ENCODE results near the gene NGEF. TPM values are rescaled to one million over a fixed set of nuclear protein-coding genes. Genes with fewer than 3 reads are reported as not detected.
A peak's percentile ranks its signal among the peaks of the same experiment; 100 is the strongest.

Gene NGEF
- total and polyA plus RNA-seq, 4 donors: 10.6 to 22.6 (median 10.8) TPM

- H3K27ac ChIP-seq (ENCODE audit: low read depth in 1 of 2, low read length in 2 of 2): no peak overlapping the region
- no peak overlapping the region for H3K9ac ChIP-seq (ENCODE audit: low read depth in 1 of 2, low read length in 2 of 2)
- no peaks in the 10 kb centered on the region for H3K4me1 ChIP-seq (ENCODE audit: control insufficient read depth in 4 of 4, insufficient read depth in 4 of 4, low read length in 3 of 4)
- peak; percentile 33 for DNase-seq (ENCODE audit: low spot score)
- no peak for TF ChIP-seq TAF1 (conservative IDR thresholded peaks at IDR 0.05)
- no peak for TF ChIP-seq FOXA2 (IDR thresholded peaks at IDR 0.05)
- no peak for TF ChIP-seq REST (IDR thresholded peaks at IDR 0.05)
- H3K9me3 ChIP-seq (ENCODE audit: control insufficient read depth in 4 of 4, low read length in 3 of 4): no peaks in the 10 kb centered on the region
- H3K36me3 ChIP-seq (ENCODE audit: control insufficient read depth in 4 of 4, insufficient read depth in 3 of 4, low read depth in 1 of 4, low read length in 3 of 4): peaks cover 0 to 3% (median 0%) of the 10 kb centered on the region in 4 donors
- 82% methylated on average over 43 of the region's 43 CpGs for WGBS
- H3K27me3 ChIP-seq (ENCODE audit: control insufficient read depth in 4 of 4, insufficient read depth in 4 of 4, low read length in 3 of 4): no peaks in the 10 kb centered on the region
- no peak overlapping the region for H3K4me3 ChIP-seq (ENCODE audit: low read depth in 1 of 3, low read length in 3 of 3)
These were observed 112.0 kb downstream of the NGEF start for GRCh38 chr2:232900811-232901735.

GRCh38 chr2:232898592-232899543 is 114.2 kb downstream of the NGEF start:
- 87% methylated on average over 18 of the region's 18 CpGs for WGBS

More at GRCh38 chr2:232898592-232899543, 114.2 kb downstream of the NGEF start:
- no peak overlapping the region for H3K4me3 ChIP-seq (ENCODE audit: low read depth in 1 of 3, low read length in 3 of 3)
- peak; percentile 27 for DNase-seq (ENCODE audit: low spot score)
- H3K4me1 ChIP-seq (ENCODE audit: control insufficient read depth in 4 of 4, insufficient read depth in 4 of 4, low read length in 3 of 4): no peaks in the 10 kb centered on the region
- H3K9me3 ChIP-seq (ENCODE audit: control insufficient read depth in 4 of 4, low read length in 3 of 4): no peaks in the 10 kb centered on the region
- H3K36me3 ChIP-seq (ENCODE audit: control insufficient read depth in 4 of 4, insufficient read depth in 3 of 4, low read depth in 1 of 4, low read length in 3 of 4): peaks cover 0 to 8% (median 6%) of the 10 kb centered on the region in 4 donors
- no peak for TF ChIP-seq EGR1 (IDR thresholded peaks at IDR 0.05; ENCODE audit: low read depth in 2 of 2)
- TF ChIP-seq ATF3 (IDR thresholded peaks at IDR 0.05): no peak
- TF ChIP-seq REST (IDR thresholded peaks at IDR 0.05): no peak
- TF ChIP-seq SP1 (IDR thresholded peaks at IDR 0.05): no peak
- TF ChIP-seq FOXA1 (IDR thresholded peaks at IDR 0.05): no peak
- TF ChIP-seq ZBTB33 (IDR thresholded peaks at IDR 0.05): no peak
- no peak for TF ChIP-seq CTCF (IDR thresholded peaks at IDR 0.05; ENCODE audit: low read depth, low read length, missing input control)
- no peak for TF ChIP-seq HNF4G (IDR thresholded peaks at IDR 0.05)
- no peak for TF ChIP-seq RXRA (IDR thresholded peaks at IDR 0.05)
- TF ChIP-seq RAD21 (IDR thresholded peaks at IDR 0.05): no peak
- no peak for TF ChIP-seq HNF4A (conservative IDR thresholded peaks at IDR 0.05)
- no peak overlapping the region for H3K9ac ChIP-seq (ENCODE audit: low read depth in 1 of 2, low read length in 2 of 2)
- H3K27me3 ChIP-seq (ENCODE audit: control insufficient read depth in 4 of 4, insufficient read depth in 4 of 4, low read length in 3 of 4): no peaks in the 10 kb centered on the region
- no peak overlapping the region for H3K27ac ChIP-seq (ENCODE audit: low read depth in 1 of 2, low read length in 2 of 2)
